Measurements from ENCODE around the gene RGMA. TPM values are rescaled to one million over a fixed set of nuclear protein-coding genes. Genes with fewer than 3 reads are reported as not detected.

RGMA gene
- total and polyA plus RNA-seq, 10 of the 15 experiments (the other 5 are each of a cell fraction or from before 2014, with no cell fraction given) = not detected

- BruUV-seq (replicated peaks) = no TSS peak
- no peak for DNase-seq (ENCODE audit: low read depth, low spot score)
- H3K27me3 ChIP-seq (replicated peaks in 1 of 2; ENCODE audit: control insufficient read depth in 2 of 2, insufficient read depth in 2 of 2, low read length in 1 of 2) = no peaks in the 10 kb centered on the region
- H3K4me3 ChIP-seq = no peak overlapping the region
- RAD21 ChIA-PET (ENCODE audit: unreplicated experiment) = no interaction called here
- H3K9me3 ChIP-seq (replicated peaks; ENCODE audit: control insufficient read depth, insufficient read depth, low read length) = no peaks in the 10 kb centered on the region
- no peak overlapping the region for H3K9ac ChIP-seq (ENCODE audit: control insufficient read depth, insufficient read depth, low read length)
- SMC1A ChIA-PET (ENCODE audit: uncharacterized antibody, unreplicated experiment) = no interaction called here
- POLR2A ChIA-PET = no interaction called here
- in situ Hi-C loops (cut with MboI) = loop anchor here (25.0 kb wide), 1 partner anchor 1269 kb away; no protein-coding TSS in a partner anchor
- FAIRE-seq = no peak
- no peak overlapping the region for H3K27ac ChIP-seq (ENCODE audit: control insufficient read depth, insufficient read depth)
- ATAC-seq = no peak
- no peak overlapping the region for H2AFZ ChIP-seq (ENCODE audit: control insufficient read depth, low read depth, low read length)
- CTCF ChIA-PET = no interaction called here
- H3K79me2 ChIP-seq (ENCODE audit: control insufficient read depth, insufficient read depth, low read length) = no peaks in the 10 kb centered on the region
- H3K36me3 ChIP-seq (ENCODE audit: control insufficient read depth in 2 of 2, insufficient read depth in 2 of 2, low read length in 1 of 2) = no peaks in the 10 kb centered on the region
- H3K4me1 ChIP-seq (ENCODE audit: control insufficient read depth, insufficient read depth, low read length) = no peaks in the 10 kb centered on the region
- intact Hi-C loops (cut with micrococcal nuclease; ENCODE audit: unreplicated experiment) = no loop called here
- no peak overlapping the region for H3K4me2 ChIP-seq (ENCODE audit: control insufficient read depth, insufficient read depth)
- WGBS (ENCODE audit: insufficient coverage, insufficient replicate concordance, low lambda C conversion rate, missing lambda C conversion rate) = 60% methylated on average over 18 of the region's 18 CpGs
- no peaks in the 10 kb centered on the region for H4K20me1 ChIP-seq (ENCODE audit: control insufficient read depth, insufficient read depth)
- TF ChIP-seq, protein P1, sequence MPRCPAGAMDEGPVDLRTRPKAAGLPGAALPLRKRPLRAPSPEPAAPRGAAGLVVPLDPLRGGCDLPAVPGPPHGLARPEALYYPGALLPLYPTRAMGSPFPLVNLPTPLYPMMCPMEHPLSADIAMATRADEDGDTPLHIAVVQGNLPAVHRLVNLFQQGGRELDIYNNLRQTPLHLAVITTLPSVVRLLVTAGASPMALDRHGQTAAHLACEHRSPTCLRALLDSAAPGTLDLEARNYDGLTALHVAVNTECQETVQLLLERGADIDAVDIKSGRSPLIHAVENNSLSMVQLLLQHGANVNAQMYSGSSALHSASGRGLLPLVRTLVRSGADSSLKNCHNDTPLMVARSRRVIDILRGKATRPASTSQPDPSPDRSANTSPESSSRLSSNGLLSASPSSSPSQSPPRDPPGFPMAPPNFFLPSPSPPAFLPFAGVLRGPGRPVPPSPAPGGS (IDR thresholded peaks at IDR 0.05; ENCODE audit: borderline replicate concordance, insufficient read depth, low read depth, low read length, poor library complexity, severe bottlenecking) = peak; percentile 96
- TF ChIP-seq ZSCAN29 (IDR thresholded peaks at IDR 0.05) (no peak), RUNX3 (IDR thresholded peaks at IDR 0.05; ENCODE audit: low read length) (no peak), SRF (IDR thresholded peaks at IDR 0.05; ENCODE audit: low read depth in 2 of 2, low read length in 2 of 2) (no peak), TCF3 (IDR thresholded peaks at IDR 0.05; ENCODE audit: borderline replicate concordance, insufficient read depth, low read depth, low read length) (peak; percentile 79; the same call in 1 of the 2 replicates), RELB (IDR thresholded peaks at IDR 0.05; ENCODE audit: low read depth) (no peak), EED (IDR thresholded peaks at IDR 0.05; ENCODE audit: low read depth) (no peak), PKNOX1 (IDR thresholded peaks at IDR 0.05) (no peak)
- TF ChIP-seq, protein P2, sequence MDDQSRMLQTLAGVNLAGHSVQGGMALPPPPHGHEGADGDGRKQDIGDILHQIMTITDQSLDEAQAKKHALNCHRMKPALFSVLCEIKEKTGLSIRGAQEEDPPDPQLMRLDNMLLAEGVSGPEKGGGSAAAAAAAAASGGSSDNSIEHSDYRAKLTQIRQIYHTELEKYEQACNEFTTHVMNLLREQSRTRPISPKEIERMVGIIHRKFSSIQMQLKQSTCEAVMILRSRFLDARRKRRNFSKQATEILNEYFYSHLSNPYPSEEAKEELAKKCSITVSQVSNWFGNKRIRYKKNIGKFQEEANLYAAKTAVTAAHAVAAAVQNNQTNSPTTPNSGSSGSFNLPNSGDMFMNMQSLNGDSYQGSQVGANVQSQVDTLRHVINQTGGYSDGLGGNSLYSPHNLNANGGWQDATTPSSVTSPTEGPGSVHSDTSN (IDR thresholded peaks at IDR 0.05; ENCODE audit: insufficient replicate concordance, low read depth, low read length) = peak; percentile 46
- TF ChIP-seq, protein P3, sequence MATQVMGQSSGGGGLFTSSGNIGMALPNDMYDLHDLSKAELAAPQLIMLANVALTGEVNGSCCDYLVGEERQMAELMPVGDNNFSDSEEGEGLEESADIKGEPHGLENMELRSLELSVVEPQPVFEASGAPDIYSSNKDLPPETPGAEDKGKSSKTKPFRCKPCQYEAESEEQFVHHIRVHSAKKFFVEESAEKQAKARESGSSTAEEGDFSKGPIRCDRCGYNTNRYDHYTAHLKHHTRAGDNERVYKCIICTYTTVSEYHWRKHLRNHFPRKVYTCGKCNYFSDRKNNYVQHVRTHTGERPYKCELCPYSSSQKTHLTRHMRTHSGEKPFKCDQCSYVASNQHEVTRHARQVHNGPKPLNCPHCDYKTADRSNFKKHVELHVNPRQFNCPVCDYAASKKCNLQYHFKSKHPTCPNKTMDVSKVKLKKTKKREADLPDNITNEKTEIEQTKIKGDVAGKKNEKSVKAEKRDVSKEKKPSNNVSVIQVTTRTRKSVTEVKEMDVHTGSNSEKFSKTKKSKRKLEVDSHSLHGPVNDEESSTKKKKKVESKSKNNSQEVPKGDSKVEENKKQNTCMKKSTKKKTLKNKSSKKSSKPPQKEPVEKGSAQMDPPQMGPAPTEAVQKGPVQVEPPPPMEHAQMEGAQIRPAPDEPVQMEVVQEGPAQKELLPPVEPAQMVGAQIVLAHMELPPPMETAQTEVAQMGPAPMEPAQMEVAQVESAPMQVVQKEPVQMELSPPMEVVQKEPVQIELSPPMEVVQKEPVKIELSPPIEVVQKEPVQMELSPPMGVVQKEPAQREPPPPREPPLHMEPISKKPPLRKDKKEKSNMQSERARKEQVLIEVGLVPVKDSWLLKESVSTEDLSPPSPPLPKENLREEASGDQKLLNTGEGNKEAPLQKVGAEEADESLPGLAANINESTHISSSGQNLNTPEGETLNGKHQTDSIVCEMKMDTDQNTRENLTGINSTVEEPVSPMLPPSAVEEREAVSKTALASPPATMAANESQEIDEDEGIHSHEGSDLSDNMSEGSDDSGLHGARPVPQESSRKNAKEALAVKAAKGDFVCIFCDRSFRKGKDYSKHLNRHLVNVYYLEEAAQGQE (IDR thresholded peaks at IDR 0.05; ENCODE audit: low read depth, low read length) = no peak
Observed at GRCh38 chr15:93042691-93043378, 46.2 kb downstream of the RGMA start.

Data from GM12878 (cell line).